HG03039 (cell line): Measurements from ENCODE around the gene MS4A4A.
"Not testable (repeated sequence)": the region's sequence is repeated elsewhere in the genome, so short reads cannot be mapped to it uniquely, and the experiment has no call there.

ENCODE experiments used
- ATAC-seq: cut with Tn5 transposase; IDR thresholded peaks from one replicate; pipeline ENCODE4 v1.9.1; 2021; ENCODE audit warnings: mild to moderate bottlenecking, moderate library complexity; ENCODE audit not compliant: unreplicated experiment

The MS4A4A gene

DNA sequence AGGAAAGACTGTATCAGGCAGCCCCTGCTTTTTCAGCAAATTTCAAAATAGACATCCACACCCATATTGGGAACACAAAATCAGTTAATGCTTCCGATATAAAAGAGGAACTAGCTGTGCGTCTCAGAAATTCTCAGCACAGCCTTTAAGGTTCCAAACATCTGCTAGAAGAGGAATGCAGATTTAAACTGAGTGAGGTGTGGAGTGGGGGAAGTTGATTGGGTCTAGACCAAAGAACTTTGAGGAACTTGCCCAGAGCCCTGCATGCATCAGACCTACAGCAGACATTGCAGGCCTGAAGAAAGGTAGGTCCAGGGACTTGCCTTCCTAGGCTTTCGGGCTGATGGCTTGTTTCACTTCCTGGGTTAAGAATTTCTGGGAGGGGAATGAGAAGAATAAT is at the start of gene MS4A4A:
Gene MS4A4A (plus strand): TSS at position 255 of the 400 bp plus-strand sequence. CDS start 10 bp downstream, at position 265.
- no peak for ATAC-seq

DNA sequence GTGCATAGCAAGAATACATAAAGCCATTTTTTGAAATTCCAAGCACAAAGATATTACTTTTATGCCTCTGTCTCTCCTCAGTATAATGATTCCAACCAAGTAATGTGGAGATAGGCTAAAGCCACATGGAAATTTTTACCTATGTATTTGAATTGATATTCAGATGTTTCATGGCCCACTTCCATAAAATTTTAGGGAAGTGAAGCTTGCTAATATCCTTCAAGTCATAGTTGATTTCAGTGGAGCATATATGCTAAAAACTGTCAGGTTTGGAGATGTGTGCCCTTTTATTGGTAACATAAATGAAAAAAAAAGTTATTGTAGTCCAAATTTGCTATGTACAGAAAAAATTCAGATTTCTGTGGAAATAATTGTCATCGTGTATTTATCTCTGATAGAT is 49.8 kb upstream of the MS4A4A start:
- ATAC-seq: no peak

GRCh38 chr11:60235321-60235720 is 45.1 kb upstream of the MS4A4A start:
- no peak for ATAC-seq

GRCh38 chr11:60240662-60241061 is 39.8 kb upstream of the MS4A4A start:
- no peak for ATAC-seq

DNA sequence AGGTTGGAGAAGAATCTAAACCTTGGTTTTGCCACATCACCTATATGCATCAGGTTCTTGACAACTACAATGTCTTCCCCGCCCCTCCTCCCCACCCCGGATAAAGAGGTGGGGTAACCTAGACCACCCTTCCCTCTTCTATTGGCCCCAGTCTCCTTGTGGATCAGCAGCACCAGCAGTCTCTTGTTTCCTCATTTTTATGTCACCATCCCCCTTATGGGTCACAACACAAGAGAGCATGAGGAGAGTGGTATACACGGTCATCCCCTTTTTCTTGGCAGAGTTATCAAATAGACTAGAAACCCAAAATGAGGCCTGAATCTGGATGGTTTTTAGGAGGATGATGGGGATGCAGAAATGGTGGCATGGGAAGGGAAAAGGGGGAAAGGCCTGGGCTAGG is 38.7 kb upstream of the MS4A4A start:
- no peak for ATAC-seq

- ATAC-seq: no peak
Measured at GRCh38 chr11:60242740-60243239, 37.7 kb upstream of the MS4A4A start, which contains the start of gene MS4A4E. Gene MS4A4E (minus strand): TSS chr11:60243137. CDS start chr11:60230055, 13,082 bp downstream.

DNA sequence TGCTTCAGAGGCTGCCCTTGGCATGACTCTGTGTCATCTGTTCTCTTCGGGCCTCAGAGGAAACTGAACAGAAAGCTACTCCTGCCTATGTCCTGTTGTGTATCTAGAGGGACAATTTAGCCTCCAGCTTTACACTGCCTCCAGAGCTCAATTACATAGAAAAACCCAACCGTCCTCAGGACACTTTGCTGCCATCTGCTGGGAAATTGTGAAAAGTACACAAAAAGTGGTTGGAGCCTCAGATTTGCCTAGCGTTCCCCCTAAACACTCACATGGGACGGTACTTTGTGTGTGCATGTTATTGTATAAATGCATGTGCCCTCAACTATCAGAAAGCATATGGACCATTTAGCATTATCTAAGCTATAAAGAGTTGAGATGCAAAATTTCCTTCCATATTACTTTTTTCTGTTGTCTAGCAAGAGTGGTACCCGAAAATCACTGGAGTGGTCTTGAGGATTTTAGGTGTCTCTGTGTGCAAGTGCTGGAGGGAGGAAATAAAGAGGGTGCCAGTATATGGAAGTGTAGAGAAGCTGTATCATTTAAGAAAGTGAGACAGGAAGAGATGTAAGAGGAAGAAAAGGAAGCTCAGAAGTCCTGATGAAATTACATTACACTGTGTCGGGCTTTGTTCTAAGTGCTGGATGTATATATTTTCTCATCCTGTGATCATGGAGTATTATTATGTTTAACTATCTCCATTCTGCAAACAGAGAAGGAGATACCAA is 28.8 kb upstream of the MS4A4A start:
- no peak for ATAC-seq

- ATAC-seq: no peak
Measured at GRCh38 chr11:60252213-60253108, 28.0 kb upstream of the MS4A4A start.

GRCh38 chr11:60257956-60258722 is 22.3 kb upstream of the MS4A4A start:
- ATAC-seq: no peak

DNA sequence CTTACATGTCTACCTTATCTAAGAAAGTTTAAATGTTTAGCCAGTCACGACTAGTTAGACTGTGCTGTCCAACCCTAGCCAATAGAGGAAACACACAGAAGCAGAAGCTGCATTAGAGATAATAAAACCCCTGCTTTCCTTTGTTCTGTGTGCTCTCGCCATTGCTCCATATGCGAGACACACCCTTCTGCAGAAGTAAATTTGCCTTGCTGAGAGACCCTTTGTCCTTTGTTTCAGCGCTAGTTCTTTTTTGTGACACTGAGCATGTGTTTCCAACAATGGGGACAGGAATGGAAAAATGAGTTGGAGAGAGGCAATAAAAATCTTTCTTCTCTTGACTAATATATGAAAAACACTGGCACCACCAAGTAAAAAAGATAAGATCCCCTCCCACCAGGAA is 19.5 kb upstream of the MS4A4A start:
- ATAC-seq: no peak

DNA sequence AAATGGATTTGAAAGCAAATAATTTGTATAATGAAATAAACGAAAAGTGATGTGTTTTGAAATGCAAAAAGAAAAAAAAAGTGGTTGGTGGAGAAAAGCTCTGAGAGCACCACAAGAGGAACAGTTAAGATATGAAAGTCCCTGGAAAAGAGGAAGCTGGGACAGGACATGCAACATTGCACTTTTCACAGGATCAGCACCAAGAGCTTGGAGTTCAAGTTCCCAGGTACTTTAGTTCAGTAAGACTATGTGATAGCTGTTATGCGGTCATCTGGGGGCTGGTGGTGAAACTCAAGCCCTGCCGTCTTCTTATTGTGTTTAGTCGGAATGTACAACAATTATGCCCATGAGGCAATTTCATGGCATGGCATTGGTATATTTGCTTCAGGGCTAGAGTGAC is 17.1 kb upstream of the MS4A4A start:
- ATAC-seq: no peak

- ATAC-seq: no peak
Measured at GRCh38 chr11:60264644-60265043, 15.8 kb upstream of the MS4A4A start.

- ATAC-seq: no peak
Measured at GRCh38 chr11:60265373-60266214, 14.9 kb upstream of the MS4A4A start.

GRCh38 chr11:60274416-60274815 is 6.0 kb upstream of the MS4A4A start:
- ATAC-seq: no peak

DNA sequence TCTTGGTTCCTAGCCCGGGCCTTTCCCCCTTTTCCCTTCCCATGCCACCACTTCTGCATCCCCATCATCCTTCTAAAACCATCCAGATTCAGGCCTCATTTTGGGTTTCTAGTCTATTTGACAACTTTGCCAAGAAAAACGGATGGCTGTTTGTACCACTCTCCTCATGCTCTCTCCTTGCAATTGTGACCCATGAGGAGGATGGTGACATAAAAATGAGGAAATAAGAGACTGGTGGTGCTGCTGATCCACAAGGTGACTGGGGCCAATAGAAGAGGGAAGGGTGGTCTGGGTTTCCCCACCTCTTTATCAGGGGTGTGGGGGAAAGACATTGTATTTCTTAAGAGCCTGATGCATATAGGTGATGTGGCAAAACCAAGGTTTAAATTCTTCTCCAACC is 1.0 kb downstream of the MS4A4A start:
- ATAC-seq: no peak

DNA sequence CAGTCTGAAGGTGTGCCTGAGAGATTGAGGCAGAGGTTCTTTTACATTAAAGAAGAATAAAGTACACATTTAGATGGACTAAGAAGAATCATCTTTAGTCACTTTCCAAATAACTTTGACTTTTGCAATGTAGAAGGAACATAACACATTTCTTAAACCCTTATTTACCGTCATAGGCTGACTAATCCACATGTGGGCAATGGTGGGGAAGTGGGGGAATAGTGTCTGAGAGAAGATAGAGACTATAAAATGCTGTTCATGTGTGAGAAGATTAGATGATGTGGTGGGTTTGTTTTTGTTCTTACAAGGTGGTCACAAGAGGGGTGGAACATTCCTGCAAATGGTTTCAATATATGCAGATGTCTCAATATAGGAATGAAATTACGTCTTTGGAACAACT is 1.8 kb downstream of the MS4A4A start:
- ATAC-seq: no peak

GRCh38 chr11:60285411-60286126 is 5.1 kb downstream of the MS4A4A start:
- not testable (repeated sequence) for ATAC-seq

DNA sequence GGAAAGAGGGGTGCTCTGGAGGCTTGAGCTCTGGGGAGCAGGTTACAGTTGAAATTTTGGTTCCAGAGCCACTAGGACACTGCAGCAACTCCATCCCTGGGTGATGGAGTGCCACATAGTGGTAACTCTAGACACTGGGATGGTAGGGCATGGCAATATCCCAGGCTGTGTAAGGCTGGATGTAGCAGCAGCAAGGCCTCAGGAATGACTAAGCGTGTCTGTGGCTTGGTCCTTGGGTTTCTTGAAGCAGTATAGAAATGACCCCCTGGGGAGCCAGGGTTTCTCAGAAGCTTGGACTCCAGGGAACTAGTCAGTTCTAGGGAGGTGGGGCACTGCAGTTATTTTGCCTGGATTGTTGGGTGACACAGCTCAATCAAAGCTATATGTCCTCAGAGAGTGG is 8.1 kb downstream of the MS4A4A start:
- no peak for ATAC-seq

GRCh38 chr11:60292145-60292544 is 11.7 kb downstream of the MS4A4A start:
- no peak for ATAC-seq
